Skin epidermis (tissue), 12 donors: ENCODE data around the gene TBC1D20.

ENCODE experiments used
- H3K27ac ChIP-seq, 21 experiments: fragments of 200-600 bp; sonication (generic) in 11 of 21; one replicate each; pipeline ENCODE4 v1.5.0; 2020; ENCODE audit warnings: mild to moderate bottlenecking in 3 of 21, inconsistent platforms in 2 of 21, moderate library complexity in 2 of 21
- H3K4me3 ChIP-seq, 7 experiments: fragments of 200-600 bp; sonication (generic) in 2 of 7; one replicate each; pipeline ENCODE4 v1.5.0; 2020; ENCODE audit warnings: inconsistent platforms in 2 of 7, mild to moderate bottlenecking in 2 of 7, moderate library complexity in 1 of 7

TBC1D20 gene

GRCh38 chr20:426566-426965 is 35.8 kb downstream of the TBC1D20 start:
- Histone ChIP-seq H3K27ac (no peak overlapping the region), H3K4me3 (no peak overlapping the region)

- H3K27ac ChIP-seq = no peak overlapping the region
- no peak overlapping the region for H3K4me3 ChIP-seq
Measured at GRCh38 chr20:421685-422250, 40.6 kb downstream of the TBC1D20 start.

- Histone ChIP-seq H3K4me3 (no peak overlapping the region), H3K27ac (no peak overlapping the region)
Measured at GRCh38 chr20:420721-421574, 41.4 kb downstream of the TBC1D20 start.

GRCh38 chr20:420166-420620 is 42.1 kb downstream of the TBC1D20 start:
- Histone ChIP-seq H3K4me3 (no peak overlapping the region), H3K27ac (no peak overlapping the region)

GRCh38 chr20:419556-420165 is 42.7 kb downstream of the TBC1D20 start:
- Histone ChIP-seq H3K27ac (no peak overlapping the region), H3K4me3 (no peak overlapping the region)

- Histone ChIP-seq H3K4me3 (no peak overlapping the region), H3K27ac (no peak overlapping the region)
Measured at GRCh38 chr20:418858-419365, 43.4 kb downstream of the TBC1D20 start.

GRCh38 chr20:417801-418342 is 44.5 kb downstream of the TBC1D20 start:
- no peak overlapping the region for H3K4me3 ChIP-seq

GRCh38 chr20:416950-417800 is 45.2 kb downstream of the TBC1D20 start:
- Histone ChIP-seq H3K4me3 (no peak overlapping the region), H3K27ac (no peak overlapping the region)

More at GRCh38 chr20:417801-418342, 44.5 kb downstream of the TBC1D20 start:
- no peak overlapping the region for H3K27ac ChIP-seq

- no peak overlapping the region for H3K27ac ChIP-seq
- no peak overlapping the region for H3K4me3 ChIP-seq
Measured at GRCh38 chr20:415820-416322, 46.5 kb downstream of the TBC1D20 start.

- H3K4me3 ChIP-seq = no peak overlapping the region
- no peak overlapping the region for H3K27ac ChIP-seq
Measured at GRCh38 chr20:414161-414560, 48.2 kb downstream of the TBC1D20 start.

- Histone ChIP-seq H3K27ac (no peak overlapping the region), H3K4me3 (no peak overlapping the region)
Measured at GRCh38 chr20:412081-412480, 50.3 kb downstream of the TBC1D20 start.

- Histone ChIP-seq H3K27ac (peak overlapping the region in 9 of 21 experiments; percentile 30 to 99 (median 98)), H3K4me3 (peak overlapping the region in 4 of 7 experiments; percentile 73 to 98 (median 88))
Measured at GRCh38 chr20:409697-410559, 52.4 kb downstream of the TBC1D20 start.

GRCh38 chr20:408843-409696 is 53.3 kb downstream of the TBC1D20 start:
- peak overlapping the region; percentile 53 to 99 (median 96) for H3K27ac ChIP-seq
- peak overlapping the region; percentile 73 to 99 (median 96) for H3K4me3 ChIP-seq

- H3K27ac ChIP-seq = peak within 1 kb of the TSS; percentile 53 to 99 (median 96)
- H3K4me3 ChIP-seq = peak within 1 kb of the TSS; percentile 73 to 99 (median 96)
Measured at GRCh38 chr20:407953-408842, 54.1 kb downstream of the TBC1D20 start, which contains the start of gene RBCK1. TSS of gene RBCK1 (plus strand) at chr20:408299. CDS start at chr20:408758, 459 bp downstream.

GRCh38 chr20:407133-407952 is 55.0 kb downstream of the TBC1D20 start:
- Histone ChIP-seq H3K4me3 (peak overlapping the region; percentile 73 to 99 (median 96)), H3K27ac (peak overlapping the region in 19 of 21 experiments; percentile 54 to 99 (median 96))
